Pulmonary artery endothelial cell (primary cell): ENCODE measurements around the gene PPP1R12A. TPM values are rescaled to one million over a fixed set of nuclear protein-coding genes. Genes with fewer than 3 reads are reported as not detected.
"Not testable (repeated sequence)": the region's sequence is repeated elsewhere in the genome, so short reads cannot be mapped to it uniquely, and the experiment has no call there.

Experiments
- DNase-seq: peaks from one replicate; pipeline ENCODE4 v3.0.0-alpha.2; 2011; ENCODE audit warnings: low read depth, low spot score
- total RNA-seq: library from RNA; depleted of rRNA; stranded (reverse); fragments of >200 nt; gene quantifications from 2 replicates; pipeline ENCODE4 v1.2.3, GENCODE V29; 2014

The PPP1R12A gene
- 78.7 and 94.0 TPM in 2 replicates for total RNA-seq

GRCh38 chr12:79935021-79935623, at the start of gene PPP1R12A:
Gene PPP1R12A, minus strand, starts transcription at chr12:79935097. Its CDS starts 166 bp downstream, at chr12:79934931.
- DNase-seq = peak; percentile 93

GRCh38 chr12:79983986-79984620, 49.2 kb upstream of the PPP1R12A start:
- DNase-seq = no peak

GRCh38 chr12:79983492-79983891, 48.6 kb upstream of the PPP1R12A start:
- DNase-seq = no peak

- DNase-seq = no peak
These were observed 47.5 kb upstream of the PPP1R12A start for GRCh38 chr12:79982086-79983062.

- no peak for DNase-seq
These were observed 43.8 kb upstream of the PPP1R12A start for GRCh38 chr12:79978692-79979091.

GRCh38 chr12:79977856-79978460, 43.1 kb upstream of the PPP1R12A start:
- DNase-seq = not testable (repeated sequence)

- DNase-seq = no peak
These were observed 40.2 kb upstream of the PPP1R12A start for GRCh38 chr12:79975143-79975542.

GRCh38 chr12:79973801-79974200, 38.9 kb upstream of the PPP1R12A start:
- no peak for DNase-seq

- DNase-seq = no peak
These were observed 29.3 kb upstream of the PPP1R12A start for GRCh38 chr12:79964100-79964627.

GRCh38 chr12:79961411-79961810, 26.5 kb upstream of the PPP1R12A start:
- DNase-seq = no peak

GRCh38 chr12:79959484-79959883, 24.6 kb upstream of the PPP1R12A start:
- DNase-seq = no peak

- no peak for DNase-seq
These were observed 22.0 kb upstream of the PPP1R12A start for GRCh38 chr12:79956896-79957295.

GRCh38 chr12:79955561-79955960, 20.7 kb upstream of the PPP1R12A start:
- DNase-seq = no peak

GRCh38 chr12:79954037-79954610, 19.2 kb upstream of the PPP1R12A start:
- DNase-seq = no peak

GRCh38 chr12:79949098-79949497, 14.2 kb upstream of the PPP1R12A start:
- DNase-seq = no peak

GRCh38 chr12:79945433-79945832, 10.5 kb upstream of the PPP1R12A start:
- no peak for DNase-seq

- no peak for DNase-seq
These were observed 9.7 kb upstream of the PPP1R12A start for GRCh38 chr12:79944565-79944964.

GRCh38 chr12:79942846-79943245, 7.9 kb upstream of the PPP1R12A start:
- DNase-seq = not testable (repeated sequence)

GRCh38 chr12:79939728-79940310, 4.9 kb upstream of the PPP1R12A start:
- no peak for DNase-seq

GRCh38 chr12:79938843-79939242, 3.9 kb upstream of the PPP1R12A start:
- DNase-seq = no peak

- DNase-seq = no peak
These were observed 1.8 kb upstream of the PPP1R12A start for GRCh38 chr12:79936670-79937069.
